D721Med (cell line): ENCODE results near the gene CHCHD1.
"Not testable (repeated sequence)": the region's sequence is repeated elsewhere in the genome, so short reads cannot be mapped to it uniquely, and the experiment has no call there.

Experiments
- DNase-seq: peaks from one replicate; pipeline ENCODE4 v3.0.0; 2011; ENCODE audit warnings: low spot score; ENCODE audit not compliant: insufficient read length
- FAIRE-seq: peaks from 2 replicates; lab custom pipeline; 2011; peaks lifted over from hg19 to GRCh38; lab: Jason Lieb, UNC
- CTCF ChIP-seq: IDR thresholded peaks from 2 replicates; pipeline ENCODE4 v1.5.1; 2012; ENCODE audit warnings: mild to moderate bottlenecking, control low read depth; ENCODE audit not compliant: insufficient read depth; ENCODE audit errors: missing control alignments

The CHCHD1 gene

GRCh38 chr10:73781879-73782748 is at the start of gene CHCHD1:
TSS of gene CHCHD1 (plus strand) at chr10:73782048. CDS start at chr10:73782076, 28 bp downstream.
- DNase-seq (peak; percentile 95), FAIRE-seq (no peak)

GRCh38 chr10:73732426-73732825 is 49.4 kb upstream of the CHCHD1 start:
- TF ChIP-seq CTCF, result no peak
- DNase-seq (no peak), FAIRE-seq (no peak)

More at GRCh38 chr10:73781879-73782748, at the start of gene CHCHD1:
- no peak for TF ChIP-seq CTCF

- DNase-seq (no peak), FAIRE-seq (no peak)
- TF ChIP-seq CTCF, result no peak
Measured at GRCh38 chr10:73732931-73733623, 48.8 kb upstream of the CHCHD1 start.

- FAIRE-seq, result no peak
Measured at GRCh38 chr10:73734028-73734720, 47.7 kb upstream of the CHCHD1 start.

GRCh38 chr10:73734796-73735305 is 47.0 kb upstream of the CHCHD1 start:
- no peak for DNase-seq
- no peak for FAIRE-seq
- TF ChIP-seq CTCF, result no peak

More at GRCh38 chr10:73734028-73734720, 47.7 kb upstream of the CHCHD1 start:
- no peak for TF ChIP-seq CTCF
- no peak for DNase-seq

- FAIRE-seq, DNase-seq: not testable (repeated sequence)
Measured at GRCh38 chr10:73740501-73741254, 41.2 kb upstream of the CHCHD1 start.

GRCh38 chr10:73742454-73742734 is 39.5 kb upstream of the CHCHD1 start:
- no peak for DNase-seq
- FAIRE-seq, result no peak
- TF ChIP-seq CTCF, result no peak
